Raji (cell line): ENCODE results near the gene SDK2.

Experiments used
- POLR2A ChIP-seq: IDR thresholded peaks from 2 replicates; pipeline ENCODE4 v1.6.1; 2011; ENCODE audit warnings: low read depth, low read length, control low read depth; ENCODE audit not compliant: insufficient read depth

SDK2 gene

GRCh38 chr17:73304971-73305812, 339.1 kb downstream of the SDK2 start:
- no peak for TF ChIP-seq POLR2A

GRCh38 chr17:73304438-73304837, 339.8 kb downstream of the SDK2 start:
- TF ChIP-seq POLR2A = no peak

- TF ChIP-seq POLR2A = no peak
These were observed 342.1 kb downstream of the SDK2 start for GRCh38 chr17:73302189-73302588.

- TF ChIP-seq POLR2A = no peak
These were observed 342.9 kb downstream of the SDK2 start for GRCh38 chr17:73301369-73301768.

- no peak for TF ChIP-seq POLR2A
These were observed 343.9 kb downstream of the SDK2 start for GRCh38 chr17:73300392-73300791.

- TF ChIP-seq POLR2A = no peak
These were observed 346.0 kb downstream of the SDK2 start for GRCh38 chr17:73297934-73298861.

GRCh38 chr17:73293480-73293911, 350.7 kb downstream of the SDK2 start:
- no peak for TF ChIP-seq POLR2A

GRCh38 chr17:73293031-73293430, 351.2 kb downstream of the SDK2 start:
- TF ChIP-seq POLR2A = no peak

GRCh38 chr17:73292031-73292531, 352.2 kb downstream of the SDK2 start:
- TF ChIP-seq POLR2A = no peak

- no peak for TF ChIP-seq POLR2A
These were observed 352.9 kb downstream of the SDK2 start for GRCh38 chr17:73291260-73291801.

GRCh38 chr17:73290399-73291259, 353.6 kb downstream of the SDK2 start:
- no peak for TF ChIP-seq POLR2A

GRCh38 chr17:73289549-73290254, 354.5 kb downstream of the SDK2 start:
- TF ChIP-seq POLR2A = no peak

- no peak for TF ChIP-seq POLR2A
These were observed 355.5 kb downstream of the SDK2 start for GRCh38 chr17:73288534-73289302.
